Activated naive CD8-positive, alpha-beta T cell treated with anti-CD3 and anti-CD28 coated beads, Interleukin-2, amount 50 U/mL, for 24 hours (primary cell): Measurements from ENCODE around the gene TMEM37.

ENCODE experiments used
- ATAC-seq: fragments of 150-1000 bp; cut with Tn5 transposase; one replicate; pipeline ENCODE4 v1.10.0; 2021
- DNase-seq: peaks from one replicate; pipeline ENCODE4 v3.0.0; 2021
- H3K27ac Mint-ChIP-seq: one replicate; pipeline ENCODE4 v1.8.0; 2021; ENCODE audit warnings: mild to moderate bottlenecking, mixed read lengths
- H3K27me3 Mint-ChIP-seq: one replicate; pipeline ENCODE4 v1.8.0; 2021; ENCODE audit warnings: mixed read lengths
- H3K36me3 Mint-ChIP-seq: one replicate; pipeline ENCODE4 v1.8.0; 2021; ENCODE audit warnings: low read depth, mixed read lengths
- H3K4me1 Mint-ChIP-seq: one replicate; pipeline ENCODE4 v1.8.0; 2021; ENCODE audit warnings: mixed read lengths
- H3K4me3 Mint-ChIP-seq: one replicate; pipeline ENCODE4 v1.8.0; 2021; ENCODE audit warnings: mild to moderate bottlenecking, moderate library complexity, mixed read lengths
- H3K9me3 Mint-ChIP-seq: one replicate; pipeline ENCODE4 v1.8.0; 2021; ENCODE audit warnings: mixed read lengths

The TMEM37 gene

GRCh38 chr2:119448427-119449141 is 16.9 kb downstream of the TMEM37 start:
- Mint-ChIP-seq H3K36me3 (no peaks in the 10 kb centered on the region), H3K9me3 (no peaks in the 10 kb centered on the region), H3K4me1 (no peaks in the 10 kb centered on the region), H3K4me3 (no peak overlapping the region), H3K27me3 (peaks cover 14% of the 10 kb centered on the region), H3K27ac (no peak overlapping the region)
- DNase-seq (no peak), ATAC-seq (no peak)

GRCh38 chr2:119449521-119449920 is 17.9 kb downstream of the TMEM37 start:
- H3K4me3 Mint-ChIP-seq = no peak overlapping the region
- H3K9me3 Mint-ChIP-seq = no peaks in the 10 kb centered on the region
- DNase-seq (no peak), ATAC-seq (no peak)
- no peaks in the 10 kb centered on the region for H3K36me3 Mint-ChIP-seq
- H3K27me3 Mint-ChIP-seq = peaks cover 18% of the 10 kb centered on the region
- no peaks in the 10 kb centered on the region for H3K4me1 Mint-ChIP-seq
- no peak overlapping the region for H3K27ac Mint-ChIP-seq

GRCh38 chr2:119451336-119452050 is 19.8 kb downstream of the TMEM37 start:
- DNase-seq (no peak), ATAC-seq (no peak)
- no peaks in the 10 kb centered on the region for H3K9me3 Mint-ChIP-seq
- no peaks in the 10 kb centered on the region for H3K4me1 Mint-ChIP-seq
- H3K27ac Mint-ChIP-seq = no peak overlapping the region
- H3K4me3 Mint-ChIP-seq = no peak overlapping the region
- peaks cover 22% of the 10 kb centered on the region for H3K27me3 Mint-ChIP-seq
- no peaks in the 10 kb centered on the region for H3K36me3 Mint-ChIP-seq

- Mint-ChIP-seq H3K27me3 (peaks cover 17% of the 10 kb centered on the region), H3K4me3 (no peak overlapping the region), H3K4me1 (no peaks in the 10 kb centered on the region), H3K36me3 (no peaks in the 10 kb centered on the region), H3K27ac (no peak overlapping the region), H3K9me3 (no peaks in the 10 kb centered on the region)
- no peak for ATAC-seq
- no peak for DNase-seq
Observed at GRCh38 chr2:119453972-119454593, 22.4 kb downstream of the TMEM37 start.

- Mint-ChIP-seq H3K4me3 (no peak overlapping the region), H3K36me3 (no peaks in the 10 kb centered on the region), H3K27ac (no peak overlapping the region), H3K9me3 (no peaks in the 10 kb centered on the region), H3K4me1 (no peaks in the 10 kb centered on the region), H3K27me3 (peaks cover 17% of the 10 kb centered on the region)
- ATAC-seq = no peak
- DNase-seq = no peak
Observed at GRCh38 chr2:119455066-119455718, 23.5 kb downstream of the TMEM37 start.

GRCh38 chr2:119460076-119460475 is 28.4 kb downstream of the TMEM37 start:
- Mint-ChIP-seq H3K36me3 (no peaks in the 10 kb centered on the region), H3K4me1 (peaks cover 6% of the 10 kb centered on the region), H3K9me3 (no peaks in the 10 kb centered on the region), H3K4me3 (no peak overlapping the region), H3K27me3 (peaks cover 8% of the 10 kb centered on the region), H3K27ac (no peak overlapping the region)
- no peak for DNase-seq
- no peak for ATAC-seq

- Mint-ChIP-seq H3K4me1 (peaks cover 6% of the 10 kb centered on the region), H3K9me3 (no peaks in the 10 kb centered on the region)
Observed at GRCh38 chr2:119461811-119462210, 30.2 kb downstream of the TMEM37 start.

GRCh38 chr2:119462574-119462973 is 30.9 kb downstream of the TMEM37 start:
- no peak overlapping the region for H3K27ac Mint-ChIP-seq
- DNase-seq = no peak
- peaks cover 6% of the 10 kb centered on the region for H3K4me1 Mint-ChIP-seq
- ATAC-seq = no peak
- H3K27me3 Mint-ChIP-seq = peaks cover 1% of the 10 kb centered on the region
- H3K9me3 Mint-ChIP-seq = no peaks in the 10 kb centered on the region
- no peaks in the 10 kb centered on the region for H3K36me3 Mint-ChIP-seq
- H3K4me3 Mint-ChIP-seq = no peak overlapping the region

More at GRCh38 chr2:119461811-119462210, 30.2 kb downstream of the TMEM37 start:
- no peak overlapping the region for H3K27ac Mint-ChIP-seq
- H3K36me3 Mint-ChIP-seq = no peaks in the 10 kb centered on the region
- H3K4me3 Mint-ChIP-seq = no peak overlapping the region
- ATAC-seq (no peak), DNase-seq (no peak)
- H3K27me3 Mint-ChIP-seq = peaks cover 2% of the 10 kb centered on the region

GRCh38 chr2:119463136-119463535 is 31.5 kb downstream of the TMEM37 start:
- Mint-ChIP-seq H3K4me1 (peaks cover 6% of the 10 kb centered on the region), H3K9me3 (no peaks in the 10 kb centered on the region), H3K36me3 (no peaks in the 10 kb centered on the region), H3K4me3 (no peak overlapping the region), H3K27ac (no peak overlapping the region), H3K27me3 (no peaks in the 10 kb centered on the region)
- ATAC-seq (peak; percentile 59), DNase-seq (no peak)

- ATAC-seq = no peak
- Mint-ChIP-seq H3K9me3 (no peaks in the 10 kb centered on the region), H3K27me3 (no peaks in the 10 kb centered on the region), H3K4me1 (peaks cover 6% of the 10 kb centered on the region), H3K27ac (no peak overlapping the region), H3K36me3 (no peaks in the 10 kb centered on the region), H3K4me3 (no peak overlapping the region)
- no peak for DNase-seq
Observed at GRCh38 chr2:119463990-119464389, 32.3 kb downstream of the TMEM37 start.

GRCh38 chr2:119464981-119465380 is 33.3 kb downstream of the TMEM37 start:
- ATAC-seq = no peak
- H3K36me3 Mint-ChIP-seq = no peaks in the 10 kb centered on the region
- no peaks in the 10 kb centered on the region for H3K9me3 Mint-ChIP-seq
- no peak overlapping the region for H3K27ac Mint-ChIP-seq
- H3K27me3 Mint-ChIP-seq = no peaks in the 10 kb centered on the region
- H3K4me1 Mint-ChIP-seq = peaks cover 6% of the 10 kb centered on the region
- no peak for DNase-seq
- no peak overlapping the region for H3K4me3 Mint-ChIP-seq

- no peak overlapping the region for H3K4me3 Mint-ChIP-seq
- H3K36me3 Mint-ChIP-seq = no peaks in the 10 kb centered on the region
- peaks cover 6% of the 10 kb centered on the region for H3K4me1 Mint-ChIP-seq
- H3K27me3 Mint-ChIP-seq = no peaks in the 10 kb centered on the region
- ATAC-seq = no peak
- no peak for DNase-seq
- no peak overlapping the region for H3K27ac Mint-ChIP-seq
- H3K9me3 Mint-ChIP-seq = no peaks in the 10 kb centered on the region
Observed at GRCh38 chr2:119465687-119466086, 34.0 kb downstream of the TMEM37 start.

- Mint-ChIP-seq H3K27me3 (no peaks in the 10 kb centered on the region), H3K27ac (no peak overlapping the region), H3K36me3 (no peaks in the 10 kb centered on the region), H3K4me1 (peaks cover 6% of the 10 kb centered on the region), H3K4me3 (no peak overlapping the region), H3K9me3 (no peaks in the 10 kb centered on the region)
- ATAC-seq = no peak
- DNase-seq = no peak
Observed at GRCh38 chr2:119466373-119466772, 34.7 kb downstream of the TMEM37 start.

- ATAC-seq (no peak), DNase-seq (no peak)
- Mint-ChIP-seq H3K27ac (no peak overlapping the region), H3K27me3 (no peaks in the 10 kb centered on the region), H3K4me3 (no peak overlapping the region), H3K4me1 (no peaks in the 10 kb centered on the region), H3K36me3 (no peaks in the 10 kb centered on the region), H3K9me3 (no peaks in the 10 kb centered on the region)
Observed at GRCh38 chr2:119468154-119468955, 36.7 kb downstream of the TMEM37 start.
